GM23248 (cell line): ENCODE results near the gene RPF1.

ENCODE experiments used
- EZH2 ChIP-seq: fragments of 200-600 bp; sonication (generic); IDR thresholded peaks from 2 replicates; pipeline ENCODE4 v1.6.1; 2018; ENCODE audit warnings: antibody characterized with exemption, mild to moderate bottlenecking; ENCODE audit not compliant: insufficient read depth, poor library complexity, severe bottlenecking
- EZH2phosphoT487 ChIP-seq: fragments of 200-600 bp; sonication (generic); IDR thresholded peaks from 2 replicates; pipeline ENCODE4 v1.6.1; 2018; ENCODE audit warnings: antibody characterized with exemption, moderate library complexity, mild to moderate bottlenecking, low read depth; ENCODE audit not compliant: insufficient read depth

DNA sequence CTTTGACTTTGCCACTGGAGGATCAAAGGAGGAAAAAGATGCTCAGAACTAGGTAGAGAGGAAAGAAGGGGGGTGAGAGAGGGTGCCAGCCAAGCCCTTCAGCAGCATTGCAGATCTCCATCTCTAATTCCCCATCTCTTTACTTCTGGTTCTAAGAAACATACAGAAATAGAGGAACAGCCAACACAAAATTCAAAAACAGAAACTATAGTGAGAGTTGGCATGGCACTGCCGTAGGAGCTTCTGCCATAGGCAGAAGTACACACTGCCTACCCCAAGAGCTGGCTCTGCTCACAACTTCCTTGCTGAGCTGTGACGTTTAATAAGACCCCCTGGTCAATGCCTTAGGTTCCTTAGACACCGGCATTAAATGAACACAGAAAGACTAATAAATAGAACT lies 26.6 kb upstream of the RPF1 start:
- no peak for TF ChIP-seq EZH2
- no peak for TF ChIP-seq EZH2phosphoT487
